GM21825 (cell line): ENCODE measurements around the gene ADCY2.

Experiments used
- ATAC-seq: cut with Tn5 transposase; IDR thresholded peaks from one replicate; pipeline ENCODE4 v1.9.1; 2021; ENCODE audit warnings: mild to moderate bottlenecking, moderate library complexity; ENCODE audit not compliant: unreplicated experiment

The ADCY2 gene

DNA sequence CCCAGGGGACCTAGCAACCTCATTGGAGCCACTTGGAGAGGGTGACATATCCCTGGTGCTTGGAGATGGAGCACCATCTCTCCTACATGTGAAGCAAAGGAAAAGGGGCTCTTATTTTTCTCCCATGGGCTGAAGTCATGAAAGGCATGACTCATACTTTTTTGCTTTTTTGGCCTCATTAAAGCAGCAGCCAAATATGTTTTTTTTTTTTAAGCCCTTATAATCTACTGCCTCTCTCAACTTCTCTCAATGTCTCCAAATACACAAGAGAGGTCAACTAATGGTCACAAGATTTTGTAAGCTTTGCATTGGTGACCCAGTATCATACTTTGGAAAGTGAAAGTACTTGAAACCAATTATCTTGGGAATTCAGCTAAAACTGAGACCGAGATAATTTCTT, 456.6 kb downstream of the ADCY2 start:
- no peak for ATAC-seq

GRCh38 chr5:7852988-7853387, 457.1 kb downstream of the ADCY2 start:
- ATAC-seq = no peak

- no peak for ATAC-seq
Measured at GRCh38 chr5:7855611-7856010, 459.7 kb downstream of the ADCY2 start.

GRCh38 chr5:7856855-7857254, 460.9 kb downstream of the ADCY2 start:
- ATAC-seq = peak; percentile 45

- ATAC-seq = no peak
Measured at GRCh38 chr5:7857361-7857760, 461.4 kb downstream of the ADCY2 start.

DNA sequence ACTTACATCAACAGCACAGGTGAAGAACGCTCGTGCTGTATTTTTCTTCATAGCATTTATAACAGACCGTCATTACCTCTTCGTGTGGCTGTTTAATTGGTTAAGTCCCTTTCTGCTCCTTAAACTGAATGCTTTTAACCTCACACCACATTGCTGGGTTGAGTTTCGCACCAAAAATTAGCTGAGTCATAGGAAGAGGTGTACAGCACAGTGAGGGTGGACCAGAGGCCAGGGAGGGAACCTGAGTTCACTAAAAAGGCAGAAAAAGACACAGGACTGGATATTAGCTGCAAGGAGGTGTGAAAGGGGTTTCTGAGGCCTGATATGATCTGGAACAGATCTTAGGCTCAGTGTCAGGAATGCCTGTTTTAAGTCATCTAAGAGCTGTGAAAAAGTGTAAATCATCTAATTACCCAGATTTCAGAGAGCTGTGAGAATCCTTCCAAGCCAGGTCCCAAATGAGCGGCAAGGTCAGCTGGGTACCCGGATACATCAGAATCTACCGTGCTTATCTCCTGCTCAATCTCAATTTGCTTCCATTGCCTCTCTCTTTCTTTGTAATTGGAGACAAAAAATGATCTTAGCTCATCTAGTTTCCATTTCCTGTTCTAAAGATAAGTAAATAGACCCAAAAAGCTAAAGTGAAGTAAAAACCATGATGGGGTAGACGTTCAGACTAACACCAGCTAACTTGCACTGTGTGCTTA, 462.1 kb downstream of the ADCY2 start:
- ATAC-seq = no peak

DNA sequence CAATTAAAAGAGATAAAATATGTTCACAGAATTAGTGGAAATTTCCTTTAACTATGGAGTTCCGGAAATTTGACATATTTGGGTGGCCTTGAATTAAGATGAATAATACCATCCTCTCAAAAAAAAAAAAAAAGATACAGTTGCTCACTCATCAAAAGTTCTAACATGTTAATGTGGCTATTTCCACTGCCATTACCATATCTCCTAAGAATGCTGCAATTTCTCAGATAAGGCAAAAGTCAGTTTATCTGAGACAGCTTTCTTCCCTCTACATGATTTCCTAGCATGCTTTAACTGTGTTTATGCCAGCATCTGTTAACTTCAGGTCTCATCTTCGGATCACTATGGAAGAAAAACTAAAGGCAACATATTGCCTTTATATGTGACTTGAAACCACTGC, 470.3 kb downstream of the ADCY2 start:
- ATAC-seq = no peak

- ATAC-seq = no peak
Measured at GRCh38 chr5:7867260-7867659, 471.3 kb downstream of the ADCY2 start.

GRCh38 chr5:7868427-7868772, 472.5 kb downstream of the ADCY2 start:
- no peak for ATAC-seq

- peak; percentile 97 for ATAC-seq
Measured at GRCh38 chr5:7868773-7869473, 473.0 kb downstream of the ADCY2 start, which contains the start of the genes FASTKD3 and MTRR. FASTKD3 (minus strand) TSS chr5:7869031; CDS start chr5:7868083, 948 bp downstream. MTRR (plus strand) TSS chr5:7869148; CDS start chr5:7870795, 1,647 bp downstream.

DNA sequence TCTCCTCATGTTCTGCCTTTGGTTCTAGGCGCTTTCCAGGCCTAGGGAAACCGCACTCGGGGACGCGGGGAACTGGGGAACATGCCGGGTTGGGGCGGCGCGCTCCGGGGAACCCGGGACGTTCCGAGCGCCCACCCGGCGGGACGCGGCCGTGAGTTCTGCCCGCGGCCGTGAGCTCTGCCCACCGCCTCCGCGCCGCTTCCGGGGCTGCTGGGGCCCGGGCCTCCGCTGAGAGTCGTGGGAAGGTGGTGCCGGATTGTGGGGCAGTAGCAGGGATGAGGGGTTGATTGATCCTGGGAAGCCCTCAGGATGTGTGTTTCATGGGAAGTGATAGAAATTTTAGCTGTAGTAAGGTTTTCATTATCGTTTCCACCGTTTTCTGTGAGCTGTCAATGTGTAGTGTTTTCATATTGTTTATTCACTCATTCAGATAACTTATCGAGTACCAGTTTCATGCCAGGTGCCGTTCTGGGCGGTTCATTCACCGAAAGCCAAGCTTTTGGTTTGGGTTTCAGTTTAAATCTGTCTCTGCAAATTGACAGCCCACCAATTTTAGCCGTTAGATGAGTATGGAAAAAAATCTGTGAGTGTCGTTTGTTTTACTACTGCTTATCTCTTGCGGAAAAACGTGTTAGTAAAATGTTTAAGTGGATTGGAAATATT, 473.7 kb downstream of the ADCY2 start:
- ATAC-seq = peak; percentile 33

DNA sequence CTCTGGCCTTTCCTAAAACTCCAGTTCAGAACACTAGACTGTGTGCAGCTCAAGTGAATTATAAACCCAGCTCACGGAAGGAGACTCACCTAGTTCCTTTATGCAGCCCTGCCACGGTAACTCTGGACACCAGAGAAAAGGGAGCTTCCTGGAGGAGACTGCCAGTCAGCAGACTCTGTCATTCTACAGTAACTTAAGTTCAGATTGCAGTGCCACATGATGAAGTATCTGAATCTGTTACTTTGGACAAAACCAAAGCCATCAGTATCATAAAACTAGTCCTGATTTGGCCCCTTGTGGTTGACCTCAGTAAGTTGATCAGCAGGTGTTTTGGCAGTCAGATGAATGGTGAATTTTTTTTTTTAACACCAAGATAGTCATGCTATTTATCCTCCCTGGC, 475.7 kb downstream of the ADCY2 start:
- no peak for ATAC-seq

GRCh38 chr5:7872517-7873130, 476.7 kb downstream of the ADCY2 start:
- no peak for ATAC-seq

GRCh38 chr5:7873216-7873615, 477.3 kb downstream of the ADCY2 start:
- no peak for ATAC-seq

DNA sequence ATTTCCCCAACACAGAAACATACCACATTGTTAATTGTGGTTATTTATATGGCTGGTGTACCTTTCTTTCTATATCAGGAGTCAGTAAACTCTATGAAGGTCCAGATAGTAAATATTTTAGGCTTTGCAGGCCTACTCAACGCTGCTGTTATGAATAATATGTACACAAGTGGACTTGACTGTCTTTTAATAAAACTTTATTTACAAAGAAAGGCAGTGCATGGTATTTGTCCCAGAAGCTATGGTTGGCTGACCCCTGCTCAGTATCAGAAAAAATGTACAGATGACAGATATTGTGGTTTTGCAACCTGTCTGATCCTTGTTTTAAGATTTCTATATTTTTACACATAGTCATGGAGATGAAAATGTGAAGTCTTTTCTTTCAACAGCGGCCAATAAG, 478.7 kb downstream of the ADCY2 start:
- no peak for ATAC-seq

- ATAC-seq = no peak
Measured at GRCh38 chr5:7875151-7875550, 479.2 kb downstream of the ADCY2 start.

GRCh38 chr5:7876867-7877266, 480.9 kb downstream of the ADCY2 start:
- peak; percentile 40 for ATAC-seq

- no peak for ATAC-seq
Measured at GRCh38 chr5:7877851-7878250, 481.9 kb downstream of the ADCY2 start.

DNA sequence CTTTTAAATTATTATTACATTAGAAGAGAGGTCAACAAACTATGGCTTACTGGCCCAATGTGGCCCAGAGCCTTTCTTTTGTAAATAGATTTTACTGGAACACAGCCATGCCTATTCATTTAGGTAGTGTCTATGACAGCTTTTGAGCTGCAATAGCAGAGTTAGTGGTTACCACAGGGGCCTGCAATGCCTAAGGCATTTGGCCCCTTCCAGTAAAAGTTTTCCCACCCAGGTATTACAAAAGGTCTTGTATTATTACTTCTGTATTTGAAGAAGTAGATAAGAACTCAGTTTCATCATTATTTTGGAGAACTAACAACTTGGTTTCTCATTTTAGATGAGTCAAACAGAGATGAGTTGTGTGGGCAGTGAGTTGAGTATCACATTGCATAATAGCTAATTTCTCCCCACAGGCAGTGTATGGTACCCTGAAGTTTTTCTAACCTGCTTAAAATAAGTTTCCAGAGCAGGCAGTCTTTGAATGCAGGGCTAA, 482.5 kb downstream of the ADCY2 start:
- ATAC-seq = peak; percentile 88
